A673 (cell line): Measurements from ENCODE around the gene TNS4. TPM values are rescaled to one million over a fixed set of nuclear protein-coding genes. Genes with fewer than 3 reads are reported as not detected.

ENCODE experiments used
- BruUV-seq: library from RNA; stranded (reverse); fragments of 400-500 nt; replicated peaks from 2 replicates; lab custom pipeline; 2021; lab: Mats Ljungman, UMichigan
- CTCF ChIA-PET: fragments of 300-600 bp; sonication (Branson Sonifier 250); formaldehyde crosslinking; loops from one replicate; lab custom pipeline; 2022; ENCODE audit warnings: antibody characterized with exemption; lab: Charles Lee
- POLR2A ChIA-PET: fragments of 300-600 bp; sonication (Branson Sonifier 250); formaldehyde crosslinking; loops from one replicate; lab custom pipeline; 2022; ENCODE audit warnings: antibody characterized with exemption; ENCODE audit not compliant: low non-redundant PET; lab: Charles Lee
- DNase-seq: peaks from one replicate; pipeline ENCODE4 v3.0.0-alpha.2; 2015; ENCODE audit warnings: low spot score
- H3K27ac ChIP-seq: fragments of 200-600 bp; sonication (generic); 2 replicates; pipeline ENCODE4 v1.5.1; 2016; ENCODE audit warnings: mixed run types, low read depth, mild to moderate bottlenecking, mixed read lengths, antibody characterized with exemption, low read length; ENCODE audit not compliant: poor library complexity, severe bottlenecking
- H3K27me3 ChIP-seq: fragments of 200-600 bp; sonication (generic); replicated peaks from 2 replicates; pipeline ENCODE4 v1.6.1; 2017; ENCODE audit warnings: mixed run types, low read depth, mild to moderate bottlenecking, mixed read lengths, antibody characterized with exemption, low read length; ENCODE audit not compliant: insufficient read depth, poor library complexity
- H3K36me3 ChIP-seq: fragments of 200-600 bp; sonication (generic); 2 replicates; pipeline ENCODE4 v1.6.1; 2016; ENCODE audit warnings: mixed run types, mild to moderate bottlenecking, mixed read lengths, antibody characterized with exemption, low read length; ENCODE audit not compliant: insufficient read depth, poor library complexity, severe bottlenecking
- H3K4me1 ChIP-seq: fragments of 200-600 bp; sonication (generic); 2 replicates; pipeline ENCODE4 v1.6.1; 2017; ENCODE audit warnings: mixed run types, mild to moderate bottlenecking, mixed read lengths, antibody characterized with exemption, low read length; ENCODE audit not compliant: insufficient read depth, poor library complexity, severe bottlenecking
- H3K4me3 ChIP-seq: fragments of 200-600 bp; sonication (generic); 2 replicates; pipeline ENCODE4 v1.5.1; 2016; ENCODE audit warnings: low read depth, mixed run types, mild to moderate bottlenecking, mixed read lengths, low read length; ENCODE audit not compliant: poor library complexity, severe bottlenecking
- H3K9me3 ChIP-seq: fragments of 200-600 bp; sonication (generic); 2 replicates; pipeline ENCODE4 v1.6.1; 2016; ENCODE audit warnings: mixed run types, low read depth, mild to moderate bottlenecking, mixed read lengths, antibody characterized with exemption, low read length; ENCODE audit not compliant: poor library complexity, severe bottlenecking
- EZH2 ChIP-seq: fragments of 200-600 bp; sonication (generic); IDR thresholded peaks from 2 replicates; pipeline ENCODE4 v1.6.1; 2017; ENCODE audit warnings: borderline replicate concordance, low read depth, mild to moderate bottlenecking, mixed read lengths, antibody characterized with exemption, low read length; ENCODE audit not compliant: poor library complexity, severe bottlenecking
- intact Hi-C: fragments of 100-400 bp; cut with micrococcal nuclease; formaldehyde crosslinking; loops from one replicate; pipeline ENCODE4 v1.10.0; 2022; ENCODE audit not compliant: unreplicated experiment
- total RNA-seq: library from RNA; stranded (reverse); gene quantifications from 2 replicates; pipeline ENCODE4 v1.2.3, GENCODE V29; 2021
- TF ChIP-seq, protein P1 (sequence below): fragments of 300-800, 200-600 bp; sonication (generic); conservative IDR thresholded peaks from 2 replicates; pipeline ENCODE4 v1.5.1; 2017; ENCODE audit warnings: low read depth, mild to moderate bottlenecking, antibody characterized with exemption, low read length, moderate library complexity, mixed read lengths

Gene TNS4
- total RNA-seq, 1 experiment from 2014 or later, result not detected

DNA sequence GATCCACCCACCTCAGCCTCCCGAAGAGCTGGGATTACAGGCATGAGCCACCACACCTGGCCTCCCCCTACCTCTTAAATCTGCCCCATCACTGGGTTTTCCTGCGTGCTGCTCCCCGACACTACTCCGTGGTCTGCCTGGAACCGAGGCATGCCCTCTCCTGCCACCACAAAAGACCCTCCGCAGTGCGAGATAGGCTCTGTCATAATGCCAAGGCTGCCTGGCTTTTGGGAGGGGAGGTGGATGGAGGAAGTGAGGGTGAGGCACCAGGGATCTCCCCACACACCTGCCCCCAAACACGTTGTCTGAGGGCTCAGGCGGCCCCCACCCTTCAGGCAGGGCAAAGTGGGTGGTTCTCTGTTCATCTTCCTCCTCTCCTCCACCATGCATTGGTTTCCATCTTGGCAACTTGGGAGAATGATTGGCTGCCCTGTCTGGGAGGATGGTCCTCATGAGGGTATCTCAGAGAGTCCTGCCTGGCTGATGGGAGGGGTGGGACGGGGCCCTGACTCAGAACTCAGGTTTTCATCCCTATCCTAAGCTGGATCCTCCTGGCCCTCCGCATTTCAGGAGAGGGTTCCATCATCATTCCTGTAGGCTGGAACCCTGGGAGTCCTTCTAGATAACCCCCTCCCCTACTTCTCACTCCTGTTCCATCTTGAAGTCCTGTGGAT lies 35.0 kb downstream of the TNS4 start:
- Histone ChIP-seq H3K4me1 (no peaks in the 10 kb centered on the region), H3K27ac (no peak overlapping the region), H3K4me3 (no peak overlapping the region), H3K36me3 (no peaks in the 10 kb centered on the region), H3K9me3 (no peaks in the 10 kb centered on the region), H3K27me3 (no peaks in the 10 kb centered on the region)
- intact Hi-C loops, result no loop called here
- ChIA-PET CTCF (no interaction called here), POLR2A (interaction anchor here (0.6 kb wide), 1 partner anchor 15 kb away, joined by 15 read pairs; no protein-coding TSS in a partner anchor)
- TF ChIP-seq, protein P1, sequence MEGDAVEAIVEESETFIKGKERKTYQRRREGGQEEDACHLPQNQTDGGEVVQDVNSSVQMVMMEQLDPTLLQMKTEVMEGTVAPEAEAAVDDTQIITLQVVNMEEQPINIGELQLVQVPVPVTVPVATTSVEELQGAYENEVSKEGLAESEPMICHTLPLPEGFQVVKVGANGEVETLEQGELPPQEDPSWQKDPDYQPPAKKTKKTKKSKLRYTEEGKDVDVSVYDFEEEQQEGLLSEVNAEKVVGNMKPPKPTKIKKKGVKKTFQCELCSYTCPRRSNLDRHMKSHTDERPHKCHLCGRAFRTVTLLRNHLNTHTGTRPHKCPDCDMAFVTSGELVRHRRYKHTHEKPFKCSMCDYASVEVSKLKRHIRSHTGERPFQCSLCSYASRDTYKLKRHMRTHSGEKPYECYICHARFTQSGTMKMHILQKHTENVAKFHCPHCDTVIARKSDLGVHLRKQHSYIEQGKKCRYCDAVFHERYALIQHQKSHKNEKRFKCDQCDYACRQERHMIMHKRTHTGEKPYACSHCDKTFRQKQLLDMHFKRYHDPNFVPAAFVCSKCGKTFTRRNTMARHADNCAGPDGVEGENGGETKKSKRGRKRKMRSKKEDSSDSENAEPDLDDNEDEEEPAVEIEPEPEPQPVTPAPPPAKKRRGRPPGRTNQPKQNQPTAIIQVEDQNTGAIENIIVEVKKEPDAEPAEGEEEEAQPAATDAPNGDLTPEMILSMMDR, result no peak
- TF ChIP-seq EZH2, result no peak
- BruUV-seq, result no TSS peak
- no peak for DNase-seq

DNA sequence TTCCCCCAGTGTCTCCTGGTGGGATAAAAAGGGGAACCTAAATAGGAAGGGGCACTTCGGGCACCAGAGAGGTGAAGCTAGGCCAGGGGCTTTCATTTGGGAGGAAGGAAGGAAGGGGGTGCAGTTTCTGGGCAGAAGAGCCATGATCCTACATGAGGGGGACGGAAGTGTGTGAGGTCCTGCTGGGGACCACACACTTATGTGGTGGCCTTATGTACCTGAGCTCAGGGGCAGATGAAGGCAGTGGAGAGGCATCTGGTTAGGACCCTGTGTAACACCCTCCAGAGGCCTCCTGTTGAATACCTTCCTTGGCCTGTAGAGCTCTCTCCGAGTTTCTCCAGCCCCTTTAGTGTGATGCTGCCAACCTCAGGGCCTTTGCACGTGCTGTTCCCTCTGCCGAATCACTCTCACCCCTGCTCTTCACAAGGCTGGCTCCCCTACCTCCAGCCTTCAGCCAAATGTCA lies 37.0 kb downstream of the TNS4 start:
- ChIA-PET CTCF (no interaction called here), POLR2A (no interaction called here)
- intact Hi-C loops, result no loop called here
- H3K27me3 ChIP-seq, result no peaks in the 10 kb centered on the region
- DNase-seq, result no peak
- peaks cover 5% of the 10 kb centered on the region for H3K4me1 ChIP-seq
- H3K9me3 ChIP-seq, result no peaks in the 10 kb centered on the region
- H3K27ac ChIP-seq, result no peak overlapping the region
- BruUV-seq, result no TSS peak
- H3K36me3 ChIP-seq, result no peaks in the 10 kb centered on the region
- H3K4me3 ChIP-seq, result no peak overlapping the region
- no peak for TF ChIP-seq EZH2
- TF ChIP-seq, protein P1, result no peak

DNA sequence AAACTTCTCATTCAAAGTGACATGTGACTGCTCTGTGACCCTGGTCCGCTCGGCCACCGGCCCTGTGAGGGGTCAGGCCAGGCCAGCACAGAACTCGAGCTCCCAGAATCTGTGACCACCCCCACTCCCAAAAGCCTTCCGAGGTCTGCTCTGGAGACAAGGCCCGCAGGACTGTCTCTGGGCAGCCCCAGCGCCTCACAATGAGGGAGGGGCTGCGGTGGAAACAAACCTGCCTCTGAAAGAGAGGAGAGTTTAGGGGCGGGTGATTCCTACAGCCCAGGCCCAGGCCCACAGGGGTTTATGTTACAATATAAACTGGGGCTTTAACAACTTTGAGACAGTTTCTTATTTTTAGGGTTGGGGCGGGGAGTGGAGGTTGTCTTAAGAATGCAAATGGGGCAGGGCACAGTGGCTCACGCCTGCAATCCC lies 38.3 kb downstream of the TNS4 start:
- H3K4me1 ChIP-seq, result peaks cover 5% of the 10 kb centered on the region
- H3K27me3 ChIP-seq, result no peaks in the 10 kb centered on the region
- H3K36me3 ChIP-seq, result no peaks in the 10 kb centered on the region
- ChIA-PET CTCF (no interaction called here), POLR2A (no interaction called here)
- intact Hi-C loops, result no loop called here
- no peak for DNase-seq
- no peak overlapping the region for H3K27ac ChIP-seq
- TF ChIP-seq, protein P1, result no peak
- TF ChIP-seq EZH2, result no peak
- H3K9me3 ChIP-seq, result no peaks in the 10 kb centered on the region
- BruUV-seq, result no TSS peak
- H3K4me3 ChIP-seq, result no peak overlapping the region
